ENCODE measurements around the gene BTBD16.
A peak's percentile ranks its signal among the peaks of the same experiment; 100 is the strongest.

The BTBD16 gene

DNA sequence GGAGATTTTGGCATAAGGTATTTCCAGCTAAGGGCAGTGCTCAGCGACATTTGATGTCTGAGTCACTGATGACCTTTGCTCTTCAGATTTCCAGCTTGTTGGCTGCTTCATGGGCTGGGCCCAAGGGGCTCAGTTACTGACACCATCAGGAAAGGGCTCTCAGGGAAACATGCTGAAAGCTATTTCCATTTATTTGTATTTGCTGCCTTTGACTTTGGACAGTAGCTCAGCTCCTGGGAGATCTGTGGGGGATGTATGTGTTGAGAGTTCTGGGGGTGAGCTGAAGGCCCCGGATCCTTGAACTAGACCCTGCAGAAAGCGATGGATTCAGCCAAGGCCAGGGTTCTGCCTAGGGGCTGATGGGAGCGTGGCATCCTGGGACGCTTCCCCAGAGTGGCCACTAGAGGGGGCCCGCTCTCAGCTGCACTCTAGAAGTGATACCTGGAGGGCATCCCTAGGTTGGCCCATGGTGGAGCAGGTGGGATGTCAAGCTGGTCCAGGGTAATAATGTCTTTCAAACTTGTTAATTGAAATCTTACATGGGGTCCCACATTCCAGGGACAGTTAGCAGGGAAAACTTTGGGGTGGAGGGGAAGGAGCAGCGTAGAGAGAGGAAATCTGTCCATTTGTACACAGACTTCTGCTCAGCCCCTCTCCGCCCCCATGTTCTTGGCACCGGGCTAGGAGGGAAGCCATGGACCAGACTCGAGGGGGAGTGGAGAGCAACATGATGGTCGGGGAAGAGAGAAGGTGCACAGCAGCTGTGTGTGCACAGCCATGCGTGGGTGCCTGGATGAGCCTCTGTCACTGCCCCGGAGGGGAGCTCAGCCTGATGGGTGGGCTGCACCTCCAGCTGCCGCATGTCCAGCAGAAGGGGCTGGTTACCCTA, 3.0 kb upstream of the BTBD16 start:
- DNase-seq (ENCODE audit: low read depth in 3 of 3, low spot score in 1 of 3) = peak in 1 of 3 donors; percentile 31

DNA sequence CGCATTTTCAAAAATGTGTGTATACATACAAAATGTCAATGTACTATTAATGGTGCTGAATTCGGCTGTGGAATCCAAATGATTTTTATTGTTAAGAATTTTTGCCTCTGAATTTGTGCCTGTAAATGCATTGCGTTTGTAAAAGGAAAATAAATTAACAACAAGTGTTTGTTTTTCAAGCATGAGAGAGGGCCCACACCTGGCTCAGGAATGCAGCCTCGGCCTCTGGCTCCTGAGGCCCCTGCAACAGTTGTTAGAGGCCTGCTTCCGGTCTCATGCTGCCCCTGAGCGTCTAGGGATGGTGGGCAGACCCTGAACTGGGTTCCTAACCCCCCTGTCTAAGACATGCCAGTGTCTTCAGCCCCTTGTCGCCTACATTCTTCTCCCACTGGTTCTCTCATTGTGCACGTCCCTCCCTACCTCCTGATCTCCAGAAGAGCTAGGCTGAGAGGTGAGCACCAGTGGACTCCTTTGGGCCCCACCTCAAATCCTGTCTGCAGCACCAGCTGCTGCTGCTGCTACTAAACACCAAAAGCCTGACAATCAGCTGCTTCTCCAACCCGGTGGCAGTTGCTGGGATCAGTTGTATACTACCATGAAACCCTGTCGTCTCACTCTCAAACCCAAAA, 1.9 kb upstream of the BTBD16 start:
- no peak for DNase-seq (ENCODE audit: low read depth in 3 of 3, low spot score in 1 of 3)

DNA sequence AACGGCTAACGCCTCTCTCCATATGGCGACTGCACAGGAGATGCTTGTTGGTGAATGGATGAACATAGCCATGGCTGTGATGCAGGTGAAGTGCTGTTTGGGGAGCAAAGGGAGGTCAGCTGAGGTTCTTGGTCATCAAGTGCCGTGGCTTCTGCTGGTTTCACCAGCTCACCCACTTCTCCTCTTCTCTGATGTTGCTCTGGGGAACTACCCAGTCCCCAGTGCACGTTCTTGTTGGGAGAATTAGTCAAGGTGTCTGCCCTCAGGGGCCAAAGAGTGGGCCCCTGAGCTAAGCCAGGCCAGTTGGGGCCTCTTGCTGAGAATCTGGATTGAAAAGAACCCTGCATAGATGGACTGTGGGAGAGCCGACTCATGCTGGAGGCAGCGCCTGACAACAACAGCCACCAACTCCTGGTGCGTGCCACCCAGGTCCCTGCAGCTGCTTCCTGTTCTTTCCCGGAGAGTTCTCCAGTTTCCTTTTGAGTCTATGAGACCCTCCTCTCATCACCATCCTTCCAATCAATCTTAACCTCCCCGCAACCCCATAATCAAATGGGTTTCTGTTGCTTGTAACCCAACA, 3.0 kb downstream of the BTBD16 start:
- no peak for DNase-seq (ENCODE audit: low read depth in 3 of 3, low spot score in 1 of 3)

DNA sequence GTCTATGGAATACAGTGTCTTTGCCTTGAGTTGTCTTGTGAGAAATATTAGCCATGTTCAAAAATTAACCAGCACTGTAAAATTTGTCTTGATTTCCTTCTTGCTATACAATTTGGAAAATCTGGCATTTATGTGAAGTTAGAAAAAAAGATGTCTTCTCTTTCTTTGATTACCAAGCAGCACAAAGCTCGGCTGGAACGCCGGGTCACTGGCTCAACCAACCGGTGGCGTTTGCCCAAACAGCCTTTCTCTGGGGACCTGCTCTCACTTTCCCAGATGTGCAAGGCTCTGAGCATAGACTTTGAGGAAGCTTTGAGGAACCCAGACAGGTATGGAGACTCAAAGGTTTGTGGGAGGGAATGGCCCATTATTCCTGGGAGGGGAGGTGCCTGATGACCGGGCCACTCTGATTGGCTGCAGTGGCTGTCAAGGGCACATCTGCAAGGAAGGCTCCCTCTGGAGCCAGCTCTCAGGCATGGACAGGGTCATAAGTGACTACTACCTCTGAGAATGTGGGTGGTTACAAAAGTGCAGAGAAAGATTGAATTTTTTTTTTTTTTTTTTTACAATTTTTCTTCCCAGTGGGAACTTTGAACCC, 5.6 kb downstream of the BTBD16 start:
- no peak for DNase-seq (ENCODE audit: low read depth in 3 of 3, low spot score in 1 of 3)

DNA sequence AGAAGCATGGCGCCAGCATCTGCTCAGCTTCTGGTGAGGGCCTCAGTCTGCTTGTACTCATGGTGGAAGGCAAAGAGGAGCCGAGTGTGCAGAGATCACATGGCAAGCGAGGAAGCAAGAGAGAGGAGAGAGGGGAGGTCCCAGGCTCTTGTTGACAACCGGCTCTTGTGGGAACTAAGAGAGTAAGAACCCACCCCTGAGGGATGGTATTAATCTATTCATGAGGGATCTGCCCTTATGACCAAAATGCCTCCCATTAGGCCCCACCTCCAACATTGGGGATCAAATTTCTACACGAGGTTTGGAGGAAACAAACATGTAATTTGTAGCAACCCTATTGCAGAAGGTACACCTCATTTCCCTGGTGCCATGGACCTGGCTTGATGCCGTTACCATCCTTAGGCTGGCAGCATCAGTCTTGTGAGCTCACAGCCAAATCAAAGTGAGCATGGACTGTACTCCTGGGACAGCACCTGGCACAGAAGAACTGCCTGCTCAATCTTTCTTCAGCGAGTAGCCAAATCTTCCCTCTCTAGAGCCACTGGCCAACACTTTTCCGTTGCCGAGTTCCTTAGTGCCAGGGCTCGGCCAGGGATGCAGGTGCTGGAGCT, 6.5 kb downstream of the BTBD16 start:
- DNase-seq (ENCODE audit: low read depth in 3 of 3, low spot score in 1 of 3) = no peak

DNA sequence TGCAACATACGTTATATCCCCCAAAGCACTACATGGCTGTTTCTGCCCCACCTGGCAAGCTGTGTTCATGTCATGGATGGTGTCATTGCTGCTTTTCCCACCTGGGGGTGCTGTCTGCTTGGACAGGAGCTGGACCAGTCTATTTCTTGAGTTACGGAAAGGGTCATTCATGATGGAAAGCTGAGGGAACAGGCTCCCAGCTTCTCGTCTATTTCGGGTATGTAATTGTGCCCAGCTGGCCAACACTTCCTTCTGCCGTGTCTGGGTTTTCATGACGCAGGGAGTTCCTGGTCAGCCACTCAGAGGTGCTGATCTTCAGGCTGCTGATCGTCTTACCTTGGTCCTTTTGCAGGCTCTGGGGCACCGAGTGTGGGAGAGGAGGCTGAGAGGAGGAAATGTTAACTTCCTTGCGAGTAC, 8.6 kb downstream of the BTBD16 start:
- DNase-seq (ENCODE audit: low read depth in 3 of 3, low spot score in 1 of 3) = no peak

DNA sequence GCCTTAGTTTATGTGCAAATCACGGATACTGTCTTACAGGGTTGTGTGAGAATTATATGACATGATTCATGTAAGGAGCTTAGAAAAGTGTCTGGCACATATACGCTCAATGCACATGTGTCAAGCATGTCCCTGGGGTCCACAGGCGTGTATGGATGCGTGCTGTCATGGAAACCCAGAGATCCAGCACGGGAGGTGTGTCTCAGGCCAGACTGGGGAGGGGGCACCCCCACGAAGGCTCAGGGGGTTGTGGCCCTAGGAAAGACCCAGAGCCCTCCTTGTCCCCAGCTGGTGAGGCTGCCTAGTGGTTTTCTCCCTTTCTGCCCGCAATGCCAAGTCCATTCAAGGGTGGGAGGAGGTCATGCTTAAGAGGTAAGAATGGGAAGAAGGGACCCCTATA, 9.1 kb downstream of the BTBD16 start:
- DNase-seq (ENCODE audit: low read depth in 3 of 3, low spot score in 1 of 3) = no peak

DNA sequence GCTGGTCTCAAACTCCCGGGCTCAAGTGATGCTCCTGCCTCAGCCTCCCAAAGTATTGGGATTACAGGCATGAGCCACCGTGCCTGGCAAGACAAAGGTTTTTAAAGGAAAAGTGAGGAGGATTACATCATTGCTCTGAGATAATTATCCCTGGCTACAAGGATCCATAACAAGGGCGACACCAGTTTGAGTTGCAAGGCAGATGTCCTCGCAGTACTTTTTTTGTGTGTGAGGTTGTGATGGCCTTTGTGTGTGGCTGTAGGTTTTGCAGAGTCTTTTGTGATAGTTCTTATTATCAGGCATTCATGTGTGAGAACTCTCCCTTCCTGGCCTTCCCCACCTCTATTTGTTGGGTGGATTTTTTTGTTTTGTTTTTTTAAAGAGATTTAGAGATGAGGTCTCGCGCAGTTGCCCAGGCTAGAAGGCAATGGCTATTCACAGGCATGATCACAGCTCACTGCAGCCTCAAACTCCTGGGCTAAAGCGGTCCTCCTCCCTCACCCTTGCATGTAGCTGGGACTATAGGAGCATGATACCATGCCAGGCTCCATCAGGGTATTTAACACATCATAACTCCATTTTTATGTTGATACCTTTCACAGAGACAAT, 10.0 kb downstream of the BTBD16 start:
- no peak for DNase-seq (ENCODE audit: low read depth in 3 of 3, low spot score in 1 of 3)

DNA sequence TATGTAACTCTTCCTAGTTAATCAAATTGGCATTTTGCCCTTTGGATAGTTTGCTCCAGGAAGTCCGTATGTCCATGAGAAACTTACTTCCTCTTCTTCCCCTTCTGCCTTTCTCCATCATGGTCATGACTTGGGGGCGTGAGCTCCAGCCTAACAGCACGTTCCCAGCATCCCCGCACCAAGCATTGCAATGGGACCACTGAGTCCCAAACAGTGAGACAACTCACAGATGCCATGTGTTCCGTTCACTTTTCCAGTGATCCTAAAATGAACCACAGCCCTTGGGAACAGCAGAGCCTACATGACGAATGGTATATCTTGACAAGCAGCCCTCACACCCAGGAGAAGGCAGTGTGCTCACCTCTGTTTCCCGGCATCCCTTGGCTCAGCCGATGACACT, 10.7 kb downstream of the BTBD16 start:
- DNase-seq (ENCODE audit: low read depth in 3 of 3, low spot score in 1 of 3) = no peak

DNA sequence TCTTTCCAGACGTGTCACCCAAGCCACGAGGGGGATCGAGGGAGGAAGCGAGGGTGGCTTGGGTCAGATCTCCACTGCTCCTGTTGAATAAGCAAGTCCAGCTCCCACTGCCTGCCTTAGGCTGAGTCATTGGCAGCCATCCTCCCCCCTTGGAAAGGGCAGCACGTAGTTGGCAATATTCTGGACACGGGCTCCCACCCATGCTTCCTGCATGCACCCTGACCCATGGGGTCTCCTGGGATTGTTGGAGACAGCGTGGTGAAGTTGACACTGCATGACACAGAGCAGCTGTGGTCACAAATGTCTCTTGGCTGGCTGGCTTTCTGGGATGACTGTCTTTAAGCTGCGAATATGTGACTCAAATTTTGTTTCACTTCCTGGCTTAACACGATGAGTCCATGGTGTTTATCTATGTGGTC, 11.2 kb downstream of the BTBD16 start:
- DNase-seq (ENCODE audit: low read depth in 3 of 3, low spot score in 1 of 3) = no peak

DNA sequence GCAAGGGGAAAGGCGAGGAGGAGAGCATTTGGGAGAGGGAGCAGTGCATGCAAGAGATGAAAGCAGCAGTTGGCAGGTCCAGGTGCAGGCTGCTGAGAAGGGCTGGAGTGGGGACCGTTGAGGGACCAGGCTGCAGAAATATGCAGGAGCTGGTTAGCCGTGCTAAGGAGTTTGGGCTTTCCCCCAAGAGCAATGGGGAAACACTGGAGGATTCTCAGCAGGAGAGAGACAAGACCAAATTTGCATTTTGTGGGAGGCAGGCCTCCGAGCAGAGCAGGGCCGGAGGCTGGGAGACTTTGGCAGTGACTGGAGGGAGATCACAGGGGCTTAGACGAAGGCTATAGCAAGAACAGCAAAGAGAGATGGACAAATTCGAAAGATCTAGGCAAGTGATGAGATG, 11.8 kb downstream of the BTBD16 start:
- DNase-seq (ENCODE audit: low read depth in 3 of 3, low spot score in 1 of 3) = no peak

DNA sequence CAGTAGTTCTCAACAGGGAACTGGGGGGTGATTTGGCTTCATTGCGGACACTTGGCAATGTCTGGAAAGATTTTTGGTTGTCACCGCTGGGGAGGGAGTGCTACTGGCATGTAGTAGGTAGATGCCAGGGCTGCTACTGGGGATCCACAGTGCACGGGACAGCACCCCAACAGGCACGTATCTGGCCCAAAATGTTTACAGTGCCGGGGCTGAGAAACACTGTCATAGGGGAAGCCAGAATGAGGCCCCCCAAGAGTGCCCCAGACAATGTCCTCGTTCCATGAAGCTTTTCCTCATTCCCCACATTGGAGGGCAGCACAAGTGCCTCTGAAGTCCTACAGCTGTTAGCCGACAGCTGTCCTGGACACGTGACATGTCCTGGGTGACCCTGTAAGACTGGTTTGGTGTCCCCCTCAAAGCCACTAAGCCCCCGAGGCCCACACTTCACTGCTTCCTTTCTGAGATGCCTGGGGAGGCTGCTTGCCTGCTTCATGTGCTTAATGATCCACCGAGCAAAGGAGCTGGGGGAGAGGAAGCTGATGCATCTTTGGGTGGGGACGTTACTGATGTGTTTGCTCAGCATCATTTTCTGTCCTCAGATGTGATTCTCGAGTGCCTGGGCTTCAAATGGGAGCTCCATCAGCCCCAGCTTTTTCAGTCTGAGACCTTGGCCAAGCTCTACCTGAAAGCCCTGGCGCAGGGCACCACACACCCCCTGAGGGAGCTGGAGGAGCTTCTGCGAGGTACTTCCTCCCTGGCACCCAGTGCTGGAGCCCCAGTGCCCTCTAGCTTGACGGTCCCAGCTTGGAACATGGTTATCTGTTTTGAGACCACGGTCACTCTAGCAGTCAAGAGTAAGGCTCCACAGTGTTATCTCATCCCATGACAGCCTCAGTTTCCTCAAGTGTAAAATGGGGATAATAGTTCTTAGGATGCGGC, 14.7 kb downstream of the BTBD16 start:
- no peak for DNase-seq (ENCODE audit: low read depth in 3 of 3, low spot score in 1 of 3)

DNA sequence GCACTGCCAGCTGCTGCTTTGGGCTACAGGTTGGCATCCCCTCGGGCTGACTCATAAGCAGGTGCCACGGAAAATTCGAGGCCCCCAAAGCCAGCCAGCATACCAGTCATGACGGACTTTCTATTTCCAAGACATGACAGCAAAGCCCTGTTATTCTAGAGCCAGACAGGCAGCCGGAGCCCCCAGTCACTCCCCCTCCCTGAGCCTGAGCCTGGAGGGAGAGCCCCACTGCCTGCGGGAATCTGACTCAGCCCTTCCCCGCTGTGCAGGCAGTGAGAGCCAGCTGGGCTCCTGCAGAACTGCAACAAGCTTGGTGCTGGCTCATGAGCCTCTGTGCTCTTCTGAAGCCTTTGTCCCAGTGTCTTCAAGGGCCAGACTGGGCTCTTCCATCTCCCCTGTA, 15.8 kb downstream of the BTBD16 start:
- no peak for DNase-seq (ENCODE audit: low read depth in 3 of 3, low spot score in 1 of 3)

DNA sequence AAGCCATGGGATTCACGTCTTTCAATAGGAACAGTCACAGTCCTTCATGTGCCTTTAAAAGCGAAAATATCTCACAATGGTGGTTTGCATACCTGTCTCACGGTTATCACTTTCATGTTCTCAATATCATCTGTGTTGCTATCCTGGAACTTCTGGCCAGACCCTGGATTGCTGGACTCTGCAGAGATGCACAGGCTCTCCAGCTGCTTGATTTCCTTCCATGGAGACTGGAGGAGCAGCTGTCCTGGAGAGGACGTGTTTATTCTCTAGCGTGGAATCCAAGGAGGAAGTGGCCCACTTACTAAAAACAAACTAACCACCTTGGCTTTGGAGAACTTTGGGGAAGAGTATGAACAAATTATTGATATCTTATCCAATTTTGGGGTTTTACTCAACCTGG, 16.5 kb downstream of the BTBD16 start:
- no peak for DNase-seq (ENCODE audit: low read depth in 3 of 3, low spot score in 1 of 3)

DNA sequence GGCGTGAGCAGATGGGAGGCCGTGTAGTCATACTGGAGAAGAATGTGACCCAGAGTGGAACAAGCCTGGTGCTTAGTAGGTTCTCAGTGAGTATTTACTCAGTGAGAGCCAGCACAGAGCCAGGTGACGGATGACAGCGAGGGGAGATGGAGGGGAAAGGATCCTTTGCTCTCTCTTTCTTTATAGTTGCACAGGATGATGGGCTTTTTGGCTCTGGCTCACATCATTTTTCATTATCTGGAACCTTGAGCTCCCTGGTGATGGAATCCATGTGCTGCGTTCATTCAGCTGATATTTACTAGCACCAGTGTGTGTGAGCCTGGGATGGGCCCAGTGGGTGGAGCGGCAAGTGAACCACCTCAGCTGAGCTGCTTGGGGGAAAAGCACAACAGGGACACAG, 17.2 kb downstream of the BTBD16 start:
- DNase-seq (ENCODE audit: low read depth in 3 of 3, low spot score in 1 of 3) = no peak

DNA sequence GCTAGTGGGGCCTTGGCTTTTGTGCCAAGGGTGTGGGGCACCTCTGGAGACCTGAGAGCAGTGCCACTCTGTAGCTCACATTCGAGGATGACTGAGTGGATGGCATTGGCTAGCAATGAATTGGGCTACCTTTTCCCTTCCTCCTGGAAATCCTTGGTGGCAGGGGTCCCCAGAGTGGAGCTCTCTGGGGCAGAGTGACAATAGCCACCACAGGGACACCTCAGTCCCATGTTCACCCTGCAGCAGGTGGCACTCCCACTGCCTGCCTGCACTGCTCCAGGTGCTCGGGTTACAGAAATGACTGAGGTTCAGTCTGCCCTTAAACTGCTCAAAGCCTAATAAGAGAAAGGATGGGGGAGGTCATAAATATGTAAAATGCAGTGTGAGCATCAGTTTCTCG, 17.8 kb downstream of the BTBD16 start:
- no peak for DNase-seq (ENCODE audit: low read depth in 3 of 3, low spot score in 1 of 3)

DNA sequence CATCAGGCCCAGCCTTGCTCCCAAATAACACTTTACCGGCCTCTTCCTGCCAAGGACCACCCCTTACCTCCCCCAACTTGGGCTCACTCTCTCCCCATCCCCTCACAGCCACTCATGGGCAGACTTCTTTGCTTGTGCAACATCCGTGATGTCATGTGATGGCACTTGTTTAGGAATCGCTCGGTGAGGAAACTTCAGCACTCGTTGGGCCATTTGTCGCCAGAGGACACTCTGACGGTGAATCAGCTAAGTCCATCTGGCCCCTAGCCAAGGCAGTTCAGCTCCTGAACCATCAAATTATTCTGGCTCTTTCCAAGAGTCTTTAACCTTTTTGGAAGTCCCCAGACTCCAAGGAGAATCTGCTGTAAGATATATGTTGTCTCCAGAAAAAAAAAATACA, 19.2 kb downstream of the BTBD16 start:
- DNase-seq (ENCODE audit: low read depth in 3 of 3, low spot score in 1 of 3) = no peak

DNA sequence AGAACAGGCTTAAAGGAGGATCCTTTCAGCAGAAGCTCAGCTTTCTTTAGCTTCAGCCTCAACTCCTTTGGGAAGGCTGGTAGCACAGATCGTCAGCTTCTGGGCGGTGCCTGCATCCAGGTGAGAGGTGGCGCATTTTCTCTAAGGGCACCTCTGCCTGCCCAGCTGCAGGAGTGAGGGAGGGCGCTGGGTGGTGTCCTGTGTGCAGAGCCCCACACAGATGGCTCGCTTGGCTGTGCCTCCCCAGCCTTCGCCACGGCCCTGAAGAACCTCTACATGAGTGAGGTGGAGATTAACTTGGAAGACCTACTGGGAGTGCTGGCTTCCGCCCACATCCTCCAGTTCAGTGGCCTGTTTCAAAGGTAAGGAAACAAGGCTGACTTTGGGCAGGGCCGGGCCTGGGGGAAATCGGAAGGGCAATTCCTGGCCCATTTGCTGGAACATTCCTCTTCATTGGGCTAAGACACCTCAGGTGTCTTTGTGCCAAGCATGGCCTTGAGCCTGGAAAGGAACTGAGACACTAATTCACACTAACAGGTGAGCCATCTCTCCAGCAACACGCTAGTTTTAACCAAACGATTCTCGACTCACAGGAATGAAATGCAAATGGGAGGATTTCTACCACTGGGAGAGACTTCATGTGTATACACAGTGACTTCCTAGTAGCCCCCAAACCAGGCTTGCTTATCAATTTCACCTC, 19.9 kb downstream of the BTBD16 start:
- DNase-seq (ENCODE audit: low read depth in 3 of 3, low spot score in 1 of 3) = no peak

DNA sequence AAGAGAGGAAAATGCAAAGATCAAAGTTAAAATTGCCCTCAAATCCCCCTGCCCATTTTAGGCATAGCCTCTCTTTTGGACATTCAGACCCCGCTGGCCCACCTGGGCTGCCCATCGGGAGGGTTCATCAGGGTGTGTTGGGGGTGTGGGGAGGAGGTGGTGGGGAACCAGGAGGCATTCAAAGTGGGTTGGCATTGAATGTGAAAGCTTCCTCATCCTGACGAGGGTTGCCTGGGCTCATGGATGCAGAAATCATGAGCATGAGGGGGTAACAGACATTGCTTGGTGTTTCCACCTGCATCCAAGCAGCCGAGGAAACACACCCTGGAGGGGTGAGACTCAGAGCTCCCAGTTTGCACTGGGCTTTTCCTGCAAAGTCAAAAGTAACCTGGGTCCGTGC, 20.6 kb downstream of the BTBD16 start:
- DNase-seq (ENCODE audit: low read depth in 3 of 3, low spot score in 1 of 3) = no peak
